Activated CD4-positive, CD25-positive, alpha-beta regulatory T cell treated with anti-CD3 and anti-CD28 coated beads, Interleukin-2, amount 50 U/mL, for 24 hours (primary cell): ENCODE results near the gene SYT15.
"Not testable (repeated sequence)": the region's sequence is repeated elsewhere in the genome, so short reads cannot be mapped to it uniquely, and the experiment has no call there.

ENCODE experiments used
- ATAC-seq, 2 donors: fragments of 150-1000 bp; cut with Tn5 transposase; one replicate each; pipeline ENCODE4 v1.10.0; 2021; ENCODE audit warnings: mild to moderate bottlenecking in 1 of 2, moderate library complexity in 1 of 2

Gene SYT15

GRCh38 chr10:46556515-46557318 lies 22.2 kb upstream of the SYT15 start, which contains the start of gene GPRIN2:
Gene GPRIN2 (minus strand): TSS chr10:46556658. CDS start chr10:46550736, 5,922 bp downstream.
- no peak for ATAC-seq

DNA sequence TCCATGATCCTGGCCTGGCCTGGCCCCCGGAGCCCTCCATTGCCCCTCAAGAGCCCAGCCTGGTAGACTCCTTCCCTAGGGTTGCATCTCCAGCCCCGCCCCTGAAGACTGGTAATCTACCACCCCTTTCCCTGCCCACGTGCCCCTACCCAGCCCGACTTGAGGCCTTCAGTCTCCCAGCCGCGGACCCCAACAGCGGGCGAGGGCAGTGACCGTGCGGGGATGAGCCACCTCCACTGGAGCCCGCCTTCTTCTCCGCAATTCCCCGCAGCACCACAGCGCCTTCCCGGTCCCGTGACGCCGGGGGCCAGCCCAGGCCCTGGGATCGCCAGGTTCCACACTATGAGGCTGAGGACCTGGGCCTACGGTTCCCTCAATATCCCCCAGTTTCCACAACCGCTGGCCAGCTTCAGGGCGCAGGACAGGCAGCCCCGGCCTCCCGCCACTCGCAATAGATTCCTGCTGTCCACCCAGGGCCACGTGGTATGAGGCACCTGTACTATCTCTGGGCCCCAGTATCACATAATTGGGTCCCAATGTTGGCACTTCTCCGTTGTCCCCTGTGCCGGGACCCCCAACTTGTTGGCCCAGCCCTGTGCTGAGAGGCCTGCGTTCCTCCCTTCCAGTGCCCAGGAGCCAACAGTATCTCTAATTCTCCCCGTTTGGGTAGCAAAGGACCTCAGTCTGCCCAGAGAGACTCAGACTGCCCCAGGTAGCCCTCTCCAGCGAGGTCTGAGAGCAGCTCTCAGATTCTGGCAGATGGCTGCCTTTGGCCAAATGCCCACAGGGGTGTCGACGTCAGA lies 21.4 kb upstream of the SYT15 start:
- no peak for ATAC-seq

- ATAC-seq: no peak
These were observed 20.9 kb upstream of the SYT15 start for GRCh38 chr10:46558122-46558391.

GRCh38 chr10:46558392-46559185 lies 20.3 kb upstream of the SYT15 start:
- ATAC-seq: no peak

DNA sequence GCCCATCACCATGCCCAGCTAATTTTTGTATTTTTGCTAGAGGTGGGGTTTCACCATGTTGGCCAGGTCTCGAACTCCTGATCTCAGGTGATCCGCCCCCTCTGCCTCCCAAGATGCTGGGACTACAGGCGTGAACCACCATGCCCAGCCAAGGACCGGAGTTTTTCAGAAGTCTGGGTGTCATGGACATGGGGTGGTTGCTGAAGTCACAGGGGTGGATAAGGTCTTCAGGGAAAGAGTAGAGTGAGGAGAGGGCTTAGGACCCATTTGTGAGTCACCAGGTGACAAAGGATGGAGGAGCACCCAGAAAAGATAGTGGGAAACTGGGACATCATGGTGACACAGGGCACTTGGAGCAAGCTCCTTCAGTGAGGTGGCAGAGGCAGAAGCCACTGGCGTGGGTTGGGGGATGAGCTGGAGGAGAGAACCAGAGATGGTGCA lies 19.7 kb upstream of the SYT15 start:
- ATAC-seq: no peak

GRCh38 chr10:46560381-46560780 lies 18.5 kb upstream of the SYT15 start:
- no peak for ATAC-seq

GRCh38 chr10:46560952-46561351 lies 18.0 kb upstream of the SYT15 start:
- no peak for ATAC-seq

- ATAC-seq: peak; percentile 49 to 62
These were observed 13.2 kb upstream of the SYT15 start for GRCh38 chr10:46565591-46566332.

DNA sequence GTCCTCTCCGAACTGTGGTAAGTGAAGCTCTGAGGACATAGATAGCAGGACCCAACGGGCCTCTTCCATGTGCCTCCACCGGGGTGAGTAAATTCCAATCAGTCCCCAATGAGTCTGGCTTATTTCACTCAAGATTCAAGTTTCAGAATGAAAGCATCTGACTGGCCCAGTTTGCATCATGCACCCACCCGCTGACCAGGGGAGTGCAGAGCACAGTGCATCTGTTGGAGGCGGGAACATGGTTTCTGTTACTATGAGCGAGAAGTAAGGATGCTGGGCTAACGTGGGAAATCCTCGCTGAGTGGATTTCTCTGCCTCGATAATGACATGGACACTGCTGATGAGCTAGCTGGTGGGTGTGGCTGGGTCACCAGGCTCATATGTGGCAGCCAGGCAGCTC lies 11.8 kb upstream of the SYT15 start:
- not testable (repeated sequence) for ATAC-seq

DNA sequence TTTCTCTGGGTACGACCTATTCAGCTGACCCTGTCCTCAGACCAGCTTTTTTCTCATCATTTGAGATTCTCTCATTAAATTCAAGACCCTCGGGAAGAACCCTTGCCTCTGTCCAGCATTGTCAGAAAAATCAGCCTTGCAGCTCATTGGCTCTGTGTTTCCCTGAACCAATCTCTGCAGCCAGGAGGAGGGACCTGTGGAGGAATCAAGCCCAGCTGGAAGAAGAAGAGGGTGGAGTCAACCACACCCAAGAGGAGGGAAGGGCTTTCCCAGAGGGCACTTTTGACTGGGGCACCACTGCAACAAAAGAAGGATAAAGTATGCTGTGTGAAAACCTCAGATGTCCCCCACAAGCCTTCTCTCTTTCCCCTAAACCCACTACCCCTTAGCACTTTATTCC lies 8.3 kb upstream of the SYT15 start:
- not testable (repeated sequence) for ATAC-seq

GRCh38 chr10:46572765-46573164 lies 6.2 kb upstream of the SYT15 start:
- ATAC-seq: not testable (repeated sequence)

DNA sequence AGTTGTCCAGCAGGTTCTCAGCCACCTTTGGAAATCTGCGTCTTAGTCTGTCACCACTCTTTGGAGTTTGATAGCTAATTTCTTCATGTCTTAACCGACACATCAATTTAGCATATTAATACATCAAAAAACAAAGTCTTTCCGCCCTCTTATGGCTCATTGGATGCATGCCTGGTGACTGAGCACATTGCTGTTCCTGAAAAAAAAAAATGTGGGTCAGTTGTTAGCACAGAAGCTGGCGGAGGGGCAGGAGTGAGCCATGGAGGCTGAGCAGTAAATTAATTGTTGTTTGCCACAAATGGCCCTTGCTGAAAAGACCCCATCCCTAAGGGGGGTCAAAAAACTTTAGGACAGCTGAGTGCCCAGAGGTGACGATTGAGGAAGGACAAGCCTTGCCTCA lies 5.6 kb upstream of the SYT15 start:
- not testable (repeated sequence) for ATAC-seq

DNA sequence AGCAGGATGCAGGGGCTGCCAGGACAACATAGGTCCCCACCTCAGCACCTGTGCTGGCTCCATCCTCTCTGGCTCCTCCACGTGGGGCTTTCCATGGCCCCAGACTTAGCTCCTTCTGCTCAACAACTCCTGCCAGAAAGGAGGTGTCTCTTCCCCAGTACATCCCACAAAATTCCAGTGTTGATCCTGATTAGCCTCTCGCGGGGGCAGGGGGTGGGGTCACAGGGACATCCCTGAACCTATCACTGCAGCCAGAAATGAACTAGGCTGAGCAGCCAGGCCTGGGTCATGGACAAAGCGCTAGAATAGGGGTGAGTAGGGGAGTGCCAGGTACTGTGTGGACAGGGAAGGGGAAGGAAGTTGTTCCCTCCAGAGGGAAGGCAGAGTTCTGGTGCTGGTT lies 5.0 kb upstream of the SYT15 start:
- ATAC-seq: not testable (repeated sequence)

- ATAC-seq: not testable (repeated sequence)
These were observed 1.1 kb upstream of the SYT15 start for GRCh38 chr10:46577624-46578473.

DNA sequence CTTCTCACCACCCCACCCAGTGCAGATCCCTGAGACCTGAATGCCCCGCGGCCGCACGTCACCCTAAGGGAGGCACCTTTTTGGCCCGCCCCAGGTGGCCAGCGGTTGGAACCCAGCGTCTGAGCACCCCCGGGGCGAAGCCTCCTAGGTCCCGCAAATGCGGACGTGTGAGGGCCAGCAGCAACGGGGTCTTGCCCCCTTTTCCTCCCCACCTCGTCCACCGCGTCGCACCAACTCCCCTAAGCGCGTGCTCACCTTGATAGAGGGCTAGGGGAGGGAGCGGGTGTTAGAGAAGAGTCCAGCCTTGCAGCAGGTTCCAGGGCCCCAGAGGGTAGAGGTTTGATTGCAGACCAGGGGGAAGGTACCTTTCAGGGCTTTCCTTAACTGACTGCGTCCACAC lies 450 bp downstream of the SYT15 start:
- ATAC-seq: not testable (repeated sequence)

- ATAC-seq: not testable (repeated sequence)
These were observed 3.1 kb downstream of the SYT15 start for GRCh38 chr10:46581997-46582396.

- ATAC-seq: not testable (repeated sequence)
These were observed 3.6 kb downstream of the SYT15 start for GRCh38 chr10:46582568-46582967.

DNA sequence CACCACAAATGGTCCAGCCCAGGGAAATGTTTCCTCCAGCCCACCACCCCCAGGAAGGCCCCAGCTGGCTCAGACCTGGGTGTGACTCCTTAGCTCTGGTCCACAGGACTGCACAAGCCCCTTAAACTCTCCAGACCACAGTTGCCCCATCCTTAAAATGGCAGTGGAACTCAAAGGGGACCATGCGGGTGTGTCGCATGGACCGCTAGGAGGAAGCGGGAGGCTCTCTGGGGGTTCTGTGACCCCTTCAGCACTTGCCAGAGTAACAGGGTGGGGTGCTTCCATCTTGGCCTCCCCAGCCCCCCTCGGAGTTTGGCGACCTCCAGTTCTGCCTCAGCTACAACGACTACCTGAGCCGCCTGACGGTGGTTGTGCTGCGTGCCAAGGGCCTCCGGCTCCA lies 5.3 kb downstream of the SYT15 start:
- not testable (repeated sequence) for ATAC-seq

DNA sequence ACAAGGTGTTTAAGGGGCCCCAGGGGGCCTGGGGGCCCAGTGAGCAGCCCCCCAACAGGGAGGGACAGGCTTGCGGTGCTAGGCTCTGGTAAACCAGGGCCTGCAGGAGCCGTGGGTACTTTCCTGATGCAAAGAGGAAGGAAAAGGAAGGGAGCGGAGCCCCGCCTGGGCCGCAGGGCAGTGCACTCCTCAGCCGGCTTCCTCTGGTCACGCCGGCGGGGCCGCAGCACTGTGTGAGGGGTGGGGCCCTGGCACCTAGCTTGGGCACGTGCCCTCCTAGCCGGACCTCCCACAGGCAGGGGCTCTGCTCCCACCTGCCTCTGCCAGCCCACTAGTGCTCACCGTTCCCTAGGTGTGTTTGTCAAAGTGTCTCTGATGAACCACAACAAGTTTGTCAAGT lies 6.3 kb downstream of the SYT15 start:
- not testable (repeated sequence) for ATAC-seq

DNA sequence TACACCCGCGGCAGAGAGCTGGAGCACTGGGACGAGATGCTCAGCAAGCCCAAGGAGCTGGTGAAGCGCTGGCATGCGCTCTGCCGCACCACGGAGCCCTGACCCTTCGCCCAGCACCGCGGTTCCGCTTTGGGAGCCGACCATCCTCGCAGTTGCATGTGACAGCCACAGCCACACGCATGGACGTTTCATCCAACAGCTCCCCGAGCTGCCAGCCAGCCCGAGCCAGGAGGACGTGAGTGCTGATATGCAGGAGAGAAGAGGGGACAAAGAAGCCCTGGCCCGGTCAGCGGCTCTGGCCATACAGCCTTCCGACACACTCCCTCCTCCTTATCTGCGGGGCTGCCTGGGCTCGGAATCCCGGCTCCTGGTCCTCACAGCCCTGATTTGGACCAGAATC lies 8.6 kb downstream of the SYT15 start:
- not testable (repeated sequence) for ATAC-seq

GRCh38 chr10:46588221-46588620 lies 9.3 kb downstream of the SYT15 start:
- ATAC-seq: peak in 1 of 2 donors; percentile 6
